SU-DHL-6 (cell line): ENCODE data around the gene CELA2A.

ENCODE experiments used
- H2AFZ ChIP-seq: fragments of 200-600 bp; sonication (generic); 2 replicates; pipeline ENCODE4 v1.6.1; 2014; ENCODE audit warnings: low read depth, mild to moderate bottlenecking, moderate library complexity, mixed read lengths, antibody characterized with exemption, low read length; ENCODE audit not compliant: severe bottlenecking
- H3F3A ChIP-seq: fragments of 200-600 bp; shearing (Covaris generic); 2 replicates; pipeline ENCODE4 v1.6.0; 2016; ENCODE audit warnings: antibody characterized with exemption, mild to moderate bottlenecking; ENCODE audit not compliant: insufficient read depth
- H3K27ac ChIP-seq: fragments of 200-600 bp; sonication (generic); 2 replicates; pipeline ENCODE4 v1.5.1; 2016; ENCODE audit warnings: low read depth, mild to moderate bottlenecking, low read length, moderate library complexity, mixed read lengths
- H3K27me3 ChIP-seq: fragments of 200-600 bp; sonication (generic), shearing (Covaris generic); 2 replicates; pipeline ENCODE4 v1.6.0; 2014; ENCODE audit warnings: mild to moderate bottlenecking, low read length
- H3K36me3 ChIP-seq: fragments of 200-600 bp; sonication (generic); 2 replicates; pipeline ENCODE4 v1.6.1; 2014; ENCODE audit warnings: mild to moderate bottlenecking, low read length, mixed read lengths
- H3K4me2 ChIP-seq: fragments of 300-600, 200-600 bp; shearing (Covaris generic), sonication (generic); 2 replicates; pipeline ENCODE4 v1.6.0; 2014; ENCODE audit warnings: low read length, low read depth, mild to moderate bottlenecking; ENCODE audit not compliant: poor library complexity, severe bottlenecking
- H3K4me3 ChIP-seq: fragments of 200-600 bp; sonication (generic); 2 replicates; pipeline ENCODE4 v1.5.1; 2014; ENCODE audit warnings: antibody characterized with exemption, low read length, mild to moderate bottlenecking, mixed read lengths; ENCODE audit not compliant: insufficient read depth, poor library complexity, severe bottlenecking
- H3K79me2 ChIP-seq: fragments of 200-600 bp; sonication (generic); 2 replicates; pipeline ENCODE4 v1.6.1; 2014; ENCODE audit warnings: mild to moderate bottlenecking, low read length, moderate library complexity; ENCODE audit not compliant: insufficient read depth
- H3K9ac ChIP-seq: fragments of 200-600 bp; sonication (generic); 2 replicates; pipeline ENCODE4 v1.7.0; 2014; ENCODE audit warnings: mild to moderate bottlenecking, low read length
- H3K9me2 ChIP-seq: fragments of 200-600 bp; sonication (generic); replicated peaks from 2 replicates; pipeline ENCODE4 v1.6.1; 2014; ENCODE audit warnings: low read length; ENCODE audit not compliant: insufficient read depth
- H3K9me3 ChIP-seq: fragments of 200-600 bp; sonication (generic); 2 replicates; pipeline ENCODE4 v1.6.1; 2014; ENCODE audit warnings: low read length, mixed read lengths; ENCODE audit not compliant: insufficient read depth
- H4K20me1 ChIP-seq: fragments of 200-600 bp; sonication (generic); 2 replicates; pipeline ENCODE4 v1.6.1; 2014; ENCODE audit warnings: low read depth, mild to moderate bottlenecking, antibody characterized with exemption, low read length, moderate library complexity, mixed read lengths
- EZH2phosphoT487 ChIP-seq: fragments of 200-600 bp; sonication (generic), shearing (Covaris generic); conservative IDR thresholded peaks from 2 replicates; pipeline ENCODE4 v1.6.1; 2018; ENCODE audit warnings: mild to moderate bottlenecking, antibody characterized with exemption, low read length, moderate library complexity, mixed read lengths
- TF ChIP-seq, protein P1 (sequence below): fragments of 200-600 bp; sonication (generic); IDR thresholded peaks from one replicate; pipeline ENCODE4 v1.5.1; 2017; ENCODE audit warnings: antibody characterized with exemption, mild to moderate bottlenecking, low read length, moderate library complexity; ENCODE audit not compliant: insufficient read depth, poor library complexity, severe bottlenecking

Gene CELA2A

DNA sequence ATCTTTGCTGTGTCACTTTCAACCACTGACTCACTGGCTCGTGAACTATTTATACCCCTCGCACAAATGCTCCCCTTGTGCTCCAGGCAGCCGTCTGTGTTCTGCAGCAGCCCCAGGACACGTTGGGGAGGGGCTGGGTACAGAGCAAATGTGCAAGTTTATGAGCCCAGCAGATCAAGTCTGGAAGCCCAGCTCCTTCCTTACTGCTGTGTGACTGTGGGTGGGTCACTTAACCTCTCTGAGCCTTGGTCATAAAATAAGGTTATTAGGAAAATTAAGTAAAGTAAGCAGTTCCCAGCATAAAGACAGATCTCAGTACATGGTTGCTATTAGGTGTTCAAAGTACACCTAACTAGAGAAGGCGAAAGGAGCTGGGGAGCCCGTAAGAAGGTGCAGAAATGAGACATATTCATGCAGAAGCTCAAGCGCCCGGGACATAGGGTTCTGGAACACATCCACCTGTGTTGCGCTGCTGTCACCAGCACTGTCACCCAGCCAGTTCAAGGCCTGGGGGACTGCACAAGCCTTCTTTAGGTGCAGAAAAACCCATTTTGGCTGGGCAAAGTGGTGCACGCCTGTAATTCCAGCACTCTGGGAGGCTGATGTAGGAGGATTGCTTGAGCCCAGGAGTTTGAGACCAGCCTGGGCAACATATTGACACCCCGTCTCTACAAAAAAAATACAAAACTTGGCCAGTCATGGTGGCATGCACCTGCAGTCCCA lies 33.0 kb upstream of the CELA2A start:
- Histone ChIP-seq H3K9me2 (no peaks in the 10 kb centered on the region), H3K36me3 (no peaks in the 10 kb centered on the region), H3K79me2 (peaks cover 15% of the 10 kb centered on the region; the same call in 1 of the 2 replicates), H2AFZ (no peak overlapping the region), H3K4me2 (no peak overlapping the region), H3K9me3 (no peaks in the 10 kb centered on the region), H3F3A (no peaks in the 10 kb centered on the region), H4K20me1 (no peaks in the 10 kb centered on the region; the same call in 1 of the 2 replicates), H3K27ac (no peak overlapping the region), H3K27me3 (no peaks in the 10 kb centered on the region), H3K9ac (no peak overlapping the region), H3K4me3 (no peak overlapping the region)
- TF ChIP-seq EZH2phosphoT487, result no peak
- TF ChIP-seq, protein P1, sequence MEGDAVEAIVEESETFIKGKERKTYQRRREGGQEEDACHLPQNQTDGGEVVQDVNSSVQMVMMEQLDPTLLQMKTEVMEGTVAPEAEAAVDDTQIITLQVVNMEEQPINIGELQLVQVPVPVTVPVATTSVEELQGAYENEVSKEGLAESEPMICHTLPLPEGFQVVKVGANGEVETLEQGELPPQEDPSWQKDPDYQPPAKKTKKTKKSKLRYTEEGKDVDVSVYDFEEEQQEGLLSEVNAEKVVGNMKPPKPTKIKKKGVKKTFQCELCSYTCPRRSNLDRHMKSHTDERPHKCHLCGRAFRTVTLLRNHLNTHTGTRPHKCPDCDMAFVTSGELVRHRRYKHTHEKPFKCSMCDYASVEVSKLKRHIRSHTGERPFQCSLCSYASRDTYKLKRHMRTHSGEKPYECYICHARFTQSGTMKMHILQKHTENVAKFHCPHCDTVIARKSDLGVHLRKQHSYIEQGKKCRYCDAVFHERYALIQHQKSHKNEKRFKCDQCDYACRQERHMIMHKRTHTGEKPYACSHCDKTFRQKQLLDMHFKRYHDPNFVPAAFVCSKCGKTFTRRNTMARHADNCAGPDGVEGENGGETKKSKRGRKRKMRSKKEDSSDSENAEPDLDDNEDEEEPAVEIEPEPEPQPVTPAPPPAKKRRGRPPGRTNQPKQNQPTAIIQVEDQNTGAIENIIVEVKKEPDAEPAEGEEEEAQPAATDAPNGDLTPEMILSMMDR, result no peak

DNA sequence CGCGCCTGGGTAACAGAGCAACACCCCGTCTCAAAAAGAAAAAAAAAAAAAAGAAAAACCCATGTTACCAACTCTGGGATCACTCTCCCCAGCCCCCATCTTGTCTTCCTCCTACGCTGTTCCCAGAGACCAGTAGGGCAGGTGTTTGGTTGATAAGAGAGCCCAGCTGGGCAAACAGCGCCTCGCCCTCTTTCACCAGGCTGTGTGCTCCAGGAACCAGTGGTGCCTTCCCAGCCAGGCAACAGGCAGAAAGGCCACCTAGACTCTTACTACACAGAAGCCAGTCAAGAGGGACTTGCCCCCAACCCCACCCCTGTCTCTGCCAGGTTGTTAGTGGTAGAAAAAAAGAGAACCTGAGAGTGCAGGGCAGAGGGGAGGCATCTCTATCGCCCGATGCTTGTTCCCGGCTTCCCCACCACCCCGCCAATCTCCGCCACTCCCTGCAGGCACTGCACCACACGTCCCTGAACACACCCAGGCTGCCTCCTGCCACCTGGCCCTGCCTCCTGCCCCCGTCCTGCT lies 32.3 kb upstream of the CELA2A start:
- Histone ChIP-seq H3K9me2 (no peaks in the 10 kb centered on the region), H4K20me1 (no peaks in the 10 kb centered on the region; the same call in 1 of the 2 replicates), H3K27me3 (no peaks in the 10 kb centered on the region), H3K36me3 (no peaks in the 10 kb centered on the region), H3K4me2 (no peak overlapping the region), H3K79me2 (peaks cover 15% of the 10 kb centered on the region; the same call in 1 of the 2 replicates), H3K27ac (no peak overlapping the region), H3F3A (no peaks in the 10 kb centered on the region), H3K4me3 (no peak overlapping the region), H3K9me3 (no peaks in the 10 kb centered on the region), H3K9ac (no peak overlapping the region), H2AFZ (no peak overlapping the region)
- no peak for TF ChIP-seq EZH2phosphoT487
- TF ChIP-seq, protein P1, result no peak

DNA sequence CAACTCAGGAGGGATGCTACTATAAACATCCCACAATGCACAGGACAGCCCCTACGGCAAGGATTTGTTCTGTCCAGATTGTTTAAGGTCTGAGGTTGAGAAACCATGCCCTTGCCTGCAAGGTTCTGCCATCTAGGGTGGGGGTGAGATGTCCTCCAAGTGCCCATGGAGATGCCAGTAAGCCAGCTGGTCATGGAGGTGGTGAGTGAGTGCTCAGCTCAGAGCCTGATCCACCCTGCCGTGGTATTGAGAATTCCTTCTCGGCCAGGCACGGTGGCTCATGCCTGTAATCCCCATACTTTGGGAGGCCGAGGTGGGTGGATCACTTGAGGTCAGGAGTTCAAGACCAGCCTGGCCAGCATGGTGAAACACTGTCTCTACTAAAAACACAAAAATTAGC lies 31.6 kb upstream of the CELA2A start:
- H3K9ac ChIP-seq, result no peak overlapping the region
- H4K20me1 ChIP-seq, result no peaks in the 10 kb centered on the region; the same call in 1 of the 2 replicates
- H3K79me2 ChIP-seq, result peaks cover 9% of the 10 kb centered on the region; the same call in 1 of the 2 replicates
- H3K9me2 ChIP-seq, result no peaks in the 10 kb centered on the region
- H2AFZ ChIP-seq, result no peak overlapping the region
- H3F3A ChIP-seq, result no peaks in the 10 kb centered on the region
- H3K4me2 ChIP-seq, result no peak overlapping the region
- no peak overlapping the region for H3K27ac ChIP-seq
- TF ChIP-seq, protein P1, result no peak
- TF ChIP-seq EZH2phosphoT487, result no peak
- no peak overlapping the region for H3K4me3 ChIP-seq
- no peaks in the 10 kb centered on the region for H3K27me3 ChIP-seq
- H3K36me3 ChIP-seq, result no peaks in the 10 kb centered on the region
- H3K9me3 ChIP-seq, result no peaks in the 10 kb centered on the region
